ENCODE results near the gene TOMM6.

The TOMM6 gene

DNA sequence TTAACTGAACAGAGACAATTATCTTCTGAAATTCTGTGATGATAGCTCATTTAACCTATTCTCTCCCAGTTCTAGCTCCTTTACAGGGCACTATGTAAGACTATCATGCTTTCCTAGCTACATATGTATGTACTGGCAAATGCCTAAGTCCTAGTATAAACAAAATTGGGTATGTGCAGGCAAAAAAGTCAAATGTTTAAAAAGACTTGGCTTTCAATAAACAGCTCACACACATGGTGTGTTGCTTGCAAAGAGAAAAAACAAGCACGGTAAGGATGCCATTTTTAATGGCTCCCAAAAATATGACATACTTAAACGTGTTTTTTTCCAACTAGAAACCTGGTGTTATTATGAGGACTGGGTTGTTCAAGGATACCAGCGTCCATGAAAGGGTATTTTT lies 44.8 kb downstream of the TOMM6 start:
- Histone ChIP-seq H3K27ac (ENCODE audit: low read length) (no peak overlapping the region), H3K4me3 (ENCODE audit: low read length) (no peak overlapping the region), H3K9me3 (ENCODE audit: insufficient read depth, low read length) (no peaks in the 10 kb centered on the region), H3K9ac (ENCODE audit: low read length) (no peak overlapping the region), H2AFZ (ENCODE audit: low read depth, low read length) (no peak overlapping the region), H3K79me2 (ENCODE audit: low read length) (no peaks in the 10 kb centered on the region), H3K27me3 (ENCODE audit: low read depth, low read length) (no peaks in the 10 kb centered on the region), H3K4me2 (ENCODE audit: low read length) (no peak overlapping the region), H3K4me1 (ENCODE audit: low read length) (no peaks in the 10 kb centered on the region), H4K20me1 (ENCODE audit: insufficient read depth, low read length) (no peaks in the 10 kb centered on the region), H3K36me3 (replicated peaks; ENCODE audit: low read depth, low read length) (no peaks in the 10 kb centered on the region)
- TF ChIP-seq EZH2phosphoT487 (IDR thresholded peaks at IDR 0.05; ENCODE audit: low read depth): no peak
- no peak for TF ChIP-seq CTCF (IDR thresholded peaks at IDR 0.05; ENCODE audit: low read depth, low read length)

- H3K27me3 ChIP-seq (ENCODE audit: low read depth, low read length): no peaks in the 10 kb centered on the region
These were observed 48.6 kb downstream of the TOMM6 start for GRCh38 chr6:41836022-41836659.

GRCh38 chr6:41836660-41837052 lies 49.2 kb downstream of the TOMM6 start:
- H3K36me3 ChIP-seq (replicated peaks; ENCODE audit: low read depth, low read length): no peaks in the 10 kb centered on the region
- no peak overlapping the region for H3K27ac ChIP-seq (ENCODE audit: low read length)
- H3K79me2 ChIP-seq (ENCODE audit: low read length): no peaks in the 10 kb centered on the region
- H3K9ac ChIP-seq (ENCODE audit: low read length): no peak overlapping the region
- TF ChIP-seq CTCF (IDR thresholded peaks at IDR 0.05; ENCODE audit: low read depth, low read length): no peak
- no peak for TF ChIP-seq EZH2phosphoT487 (IDR thresholded peaks at IDR 0.05; ENCODE audit: low read depth)
- no peaks in the 10 kb centered on the region for H3K4me1 ChIP-seq (ENCODE audit: low read length)
- H3K27me3 ChIP-seq (ENCODE audit: low read depth, low read length): no peaks in the 10 kb centered on the region
- H4K20me1 ChIP-seq (ENCODE audit: insufficient read depth, low read length): no peaks in the 10 kb centered on the region
- H3K9me3 ChIP-seq (ENCODE audit: insufficient read depth, low read length): no peaks in the 10 kb centered on the region
- no peak overlapping the region for H3K4me2 ChIP-seq (ENCODE audit: low read length)
- no peak overlapping the region for H3K4me3 ChIP-seq (ENCODE audit: low read length)
- no peak overlapping the region for H2AFZ ChIP-seq (ENCODE audit: low read depth, low read length)

More at GRCh38 chr6:41836022-41836659, 48.6 kb downstream of the TOMM6 start:
- Histone ChIP-seq H4K20me1 (ENCODE audit: insufficient read depth, low read length) (no peaks in the 10 kb centered on the region), H3K4me2 (ENCODE audit: low read length) (no peak overlapping the region), H3K9me3 (ENCODE audit: insufficient read depth, low read length) (no peaks in the 10 kb centered on the region), H3K79me2 (ENCODE audit: low read length) (no peaks in the 10 kb centered on the region), H2AFZ (ENCODE audit: low read depth, low read length) (no peak overlapping the region), H3K4me3 (ENCODE audit: low read length) (no peak overlapping the region), H3K36me3 (replicated peaks; ENCODE audit: low read depth, low read length) (no peaks in the 10 kb centered on the region), H3K27ac (ENCODE audit: low read length) (no peak overlapping the region), H3K4me1 (ENCODE audit: low read length) (no peaks in the 10 kb centered on the region), H3K9ac (ENCODE audit: low read length) (no peak overlapping the region)
- TF ChIP-seq EZH2phosphoT487 (IDR thresholded peaks at IDR 0.05; ENCODE audit: low read depth): no peak
- no peak for TF ChIP-seq CTCF (IDR thresholded peaks at IDR 0.05; ENCODE audit: low read depth, low read length)
